IPS-15b (cell line): ENCODE measurements around the gene ASAP3.

ENCODE experiments used
- H3K27me3 ChIP-seq: one replicate; pipeline ENCODE4 v1.6.1; 2013; ENCODE audit warnings: low read length; ENCODE audit not compliant: control insufficient read depth, insufficient read depth
- H3K36me3 ChIP-seq: one replicate; pipeline ENCODE4 v1.6.1; 2013; ENCODE audit warnings: low read length; ENCODE audit not compliant: control insufficient read depth, insufficient read depth
- H3K4me1 ChIP-seq: one replicate; pipeline ENCODE4 v1.6.1; 2013; ENCODE audit warnings: mild to moderate bottlenecking, low read length; ENCODE audit not compliant: control insufficient read depth, insufficient read depth
- H3K4me3 ChIP-seq: one replicate; pipeline ENCODE4 v1.5.1; 2013; ENCODE audit warnings: low read depth, low read length
- H3K9ac ChIP-seq: one replicate; pipeline ENCODE4 v1.6.1; 2013; ENCODE audit warnings: low read depth, mild to moderate bottlenecking, low read length
- H3K9me3 ChIP-seq: one replicate; pipeline ENCODE4 v1.6.1; 2013; ENCODE audit warnings: mild to moderate bottlenecking, low read length; ENCODE audit not compliant: control insufficient read depth, insufficient read depth

The ASAP3 gene

GRCh38 chr1:23526329-23527041, 42.5 kb upstream of the ASAP3 start:
- no peak overlapping the region for H3K4me3 ChIP-seq
- H3K27me3 ChIP-seq = peaks cover 32% of the 10 kb centered on the region
- H3K36me3 ChIP-seq = no peaks in the 10 kb centered on the region
- H3K9me3 ChIP-seq = no peaks in the 10 kb centered on the region
- H3K9ac ChIP-seq = no peak overlapping the region
- peaks cover 8% of the 10 kb centered on the region for H3K4me1 ChIP-seq

- Histone ChIP-seq H3K9ac (no peak overlapping the region), H3K9me3 (no peaks in the 10 kb centered on the region), H3K36me3 (no peaks in the 10 kb centered on the region), H3K27me3 (peaks cover 32% of the 10 kb centered on the region), H3K4me1 (peaks cover 8% of the 10 kb centered on the region), H3K4me3 (no peak overlapping the region)
Measured at GRCh38 chr1:23525558-23526250, 41.7 kb upstream of the ASAP3 start.

- Histone ChIP-seq H3K4me1 (peaks cover 8% of the 10 kb centered on the region), H3K4me3 (no peak overlapping the region)
Measured at GRCh38 chr1:23524716-23525401, 40.9 kb upstream of the ASAP3 start.

GRCh38 chr1:23524163-23524562, 40.2 kb upstream of the ASAP3 start:
- Histone ChIP-seq H3K9me3 (no peaks in the 10 kb centered on the region), H3K9ac (no peak overlapping the region), H3K4me1 (peaks cover 8% of the 10 kb centered on the region), H3K4me3 (no peak overlapping the region), H3K27me3 (peaks cover 18% of the 10 kb centered on the region), H3K36me3 (no peaks in the 10 kb centered on the region)

More at GRCh38 chr1:23524716-23525401, 40.9 kb upstream of the ASAP3 start:
- no peaks in the 10 kb centered on the region for H3K9me3 ChIP-seq
- H3K36me3 ChIP-seq = no peaks in the 10 kb centered on the region
- no peak overlapping the region for H3K9ac ChIP-seq
- peaks cover 25% of the 10 kb centered on the region for H3K27me3 ChIP-seq

GRCh38 chr1:23522244-23522982, 38.4 kb upstream of the ASAP3 start:
- Histone ChIP-seq H3K36me3 (no peaks in the 10 kb centered on the region), H3K4me3 (no peak overlapping the region), H3K4me1 (peaks cover 8% of the 10 kb centered on the region), H3K9me3 (no peaks in the 10 kb centered on the region), H3K9ac (no peak overlapping the region), H3K27me3 (peaks cover 4% of the 10 kb centered on the region)

- Histone ChIP-seq H3K36me3 (no peaks in the 10 kb centered on the region), H3K27me3 (no peaks in the 10 kb centered on the region), H3K4me1 (peaks cover 8% of the 10 kb centered on the region), H3K9ac (no peak overlapping the region), H3K9me3 (no peaks in the 10 kb centered on the region), H3K4me3 (no peak overlapping the region)
Measured at GRCh38 chr1:23521588-23521987, 37.6 kb upstream of the ASAP3 start.

- H3K9ac ChIP-seq = no peak overlapping the region
- no peaks in the 10 kb centered on the region for H3K36me3 ChIP-seq
- no peaks in the 10 kb centered on the region for H3K27me3 ChIP-seq
- H3K4me1 ChIP-seq = no peaks in the 10 kb centered on the region
- H3K9me3 ChIP-seq = no peaks in the 10 kb centered on the region
- H3K4me3 ChIP-seq = no peak overlapping the region
Measured at GRCh38 chr1:23517581-23517980, 33.6 kb upstream of the ASAP3 start.

- Histone ChIP-seq H3K36me3 (no peaks in the 10 kb centered on the region), H3K27me3 (no peaks in the 10 kb centered on the region), H3K9me3 (no peaks in the 10 kb centered on the region), H3K9ac (no peak overlapping the region), H3K4me1 (no peaks in the 10 kb centered on the region), H3K4me3 (no peak overlapping the region)
Measured at GRCh38 chr1:23515905-23516304, 31.9 kb upstream of the ASAP3 start.

- H3K27me3 ChIP-seq = no peaks in the 10 kb centered on the region
- H3K9ac ChIP-seq = no peak overlapping the region
- no peaks in the 10 kb centered on the region for H3K9me3 ChIP-seq
- H3K36me3 ChIP-seq = no peaks in the 10 kb centered on the region
- H3K4me3 ChIP-seq = no peak overlapping the region
- no peaks in the 10 kb centered on the region for H3K4me1 ChIP-seq
Measured at GRCh38 chr1:23514111-23514679, 30.2 kb upstream of the ASAP3 start.

GRCh38 chr1:23509896-23510295, 25.9 kb upstream of the ASAP3 start:
- no peaks in the 10 kb centered on the region for H3K36me3 ChIP-seq
- H3K4me1 ChIP-seq = peaks cover 2% of the 10 kb centered on the region
- no peaks in the 10 kb centered on the region for H3K27me3 ChIP-seq
- no peak overlapping the region for H3K9ac ChIP-seq
- H3K9me3 ChIP-seq = no peaks in the 10 kb centered on the region
- no peak overlapping the region for H3K4me3 ChIP-seq

GRCh38 chr1:23506376-23507107, 22.6 kb upstream of the ASAP3 start:
- Histone ChIP-seq H3K36me3 (no peaks in the 10 kb centered on the region), H3K9me3 (no peaks in the 10 kb centered on the region), H3K27me3 (no peaks in the 10 kb centered on the region), H3K9ac (no peak overlapping the region), H3K4me1 (peaks cover 3% of the 10 kb centered on the region), H3K4me3 (no peak overlapping the region)
